Measurements from ENCODE around the gene ETS1. TPM values are rescaled to one million over a fixed set of nuclear protein-coding genes. Genes with fewer than 3 reads are reported as not detected.

Gene ETS1
- total RNA-seq, 1 experiment from 2014 or later: 3.8 TPM

- DNase-seq (ENCODE audit: low spot score): no peak
Observed at GRCh38 chr11:128519338-128519737, 68.0 kb downstream of the ETS1 start.

GRCh38 chr11:128518493-128519207 lies 68.7 kb downstream of the ETS1 start:
- no peak for DNase-seq (ENCODE audit: low spot score)

GRCh38 chr11:128517451-128518230 lies 69.7 kb downstream of the ETS1 start:
- no peak for DNase-seq (ENCODE audit: low spot score)

DNA sequence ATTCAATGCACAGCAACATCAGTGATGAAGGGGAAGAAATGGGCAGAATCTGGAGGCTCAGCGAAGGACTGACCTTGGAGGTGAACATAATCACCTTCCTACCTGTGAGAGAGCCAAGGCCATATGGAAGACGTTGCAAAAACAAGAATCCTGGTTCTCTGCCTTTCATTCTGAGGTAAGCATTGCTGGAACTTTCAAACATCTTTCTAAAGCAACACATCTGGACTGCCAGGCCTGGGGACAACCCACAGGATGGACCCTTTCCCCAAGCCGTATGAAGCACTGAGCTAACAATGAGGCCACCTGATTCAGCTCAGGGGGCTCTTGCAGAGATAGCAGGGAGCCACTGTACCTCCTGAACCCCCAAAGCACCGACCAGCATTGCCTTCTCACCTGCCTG lies 70.5 kb downstream of the ETS1 start:
- no peak for DNase-seq (ENCODE audit: low spot score)

DNA sequence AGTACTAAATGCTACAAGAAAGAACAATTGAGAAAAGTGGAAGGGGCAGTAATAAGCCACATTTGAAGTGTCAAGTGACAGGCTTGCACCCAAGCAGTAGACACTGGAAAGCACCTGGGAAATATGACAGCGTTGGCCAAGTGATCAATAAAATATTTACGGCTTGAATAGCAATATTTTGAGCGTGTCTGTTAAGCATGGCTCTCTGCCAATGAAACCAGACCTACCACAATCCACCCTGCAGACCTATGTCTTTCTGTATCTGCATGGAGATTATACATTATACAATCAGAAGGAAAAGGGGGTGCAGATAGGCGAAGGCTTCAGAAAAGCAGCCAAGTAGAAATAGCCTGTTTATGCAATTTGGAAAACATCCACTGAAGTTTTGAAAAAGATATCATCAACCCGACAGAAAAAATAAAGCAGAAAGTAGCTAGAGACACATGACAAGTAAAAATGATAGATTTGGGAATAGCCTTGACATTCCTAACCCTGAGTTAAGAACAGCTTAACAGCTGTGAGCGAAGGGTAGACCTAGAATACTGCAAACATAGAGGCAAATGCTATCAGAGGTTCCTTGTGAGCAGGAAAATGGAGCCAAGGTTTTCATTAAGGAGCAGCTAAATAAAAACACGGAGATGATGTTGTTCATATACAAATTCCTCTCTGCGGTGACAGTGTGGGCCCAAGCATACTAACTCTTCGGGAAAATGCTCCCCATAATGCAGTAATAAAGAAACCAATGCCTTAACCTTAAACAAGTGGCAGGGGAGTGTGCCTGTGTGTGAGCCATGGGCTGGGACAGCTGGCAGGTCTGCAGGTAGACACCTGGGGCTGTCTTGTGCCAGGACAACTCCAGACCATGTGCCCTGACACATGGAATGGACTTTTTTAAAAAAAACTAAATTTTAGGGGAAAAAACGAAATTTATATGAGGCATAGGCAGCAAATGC lies 71.3 kb downstream of the ETS1 start:
- no peak for DNase-seq (ENCODE audit: low spot score)

DNA sequence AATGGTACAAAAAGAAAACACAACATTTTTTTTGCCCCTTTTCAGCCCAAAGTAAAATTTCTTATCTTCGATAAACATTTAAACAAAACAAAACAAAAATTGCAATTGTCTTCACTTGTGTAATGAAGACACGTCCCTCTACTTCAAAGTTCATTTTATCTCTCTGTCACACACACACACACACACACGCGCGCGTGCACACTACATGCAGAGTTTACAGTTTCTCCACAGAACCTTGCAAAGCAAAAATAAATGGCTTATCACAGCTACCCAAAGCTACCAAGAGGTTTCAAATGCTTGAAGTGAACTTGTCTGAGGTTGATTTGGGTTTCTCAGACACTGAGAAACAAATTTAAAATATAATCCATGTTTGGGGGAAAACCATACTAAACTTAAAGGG lies 72.3 kb downstream of the ETS1 start:
- DNase-seq (ENCODE audit: low spot score): no peak

- DNase-seq (ENCODE audit: low spot score): no peak
Observed at GRCh38 chr11:128513915-128514681, 73.3 kb downstream of the ETS1 start.

- no peak for DNase-seq (ENCODE audit: low spot score)
Observed at GRCh38 chr11:128512474-128512996, 74.8 kb downstream of the ETS1 start.

GRCh38 chr11:128511712-128512111 lies 75.6 kb downstream of the ETS1 start:
- DNase-seq (ENCODE audit: low spot score): no peak

DNA sequence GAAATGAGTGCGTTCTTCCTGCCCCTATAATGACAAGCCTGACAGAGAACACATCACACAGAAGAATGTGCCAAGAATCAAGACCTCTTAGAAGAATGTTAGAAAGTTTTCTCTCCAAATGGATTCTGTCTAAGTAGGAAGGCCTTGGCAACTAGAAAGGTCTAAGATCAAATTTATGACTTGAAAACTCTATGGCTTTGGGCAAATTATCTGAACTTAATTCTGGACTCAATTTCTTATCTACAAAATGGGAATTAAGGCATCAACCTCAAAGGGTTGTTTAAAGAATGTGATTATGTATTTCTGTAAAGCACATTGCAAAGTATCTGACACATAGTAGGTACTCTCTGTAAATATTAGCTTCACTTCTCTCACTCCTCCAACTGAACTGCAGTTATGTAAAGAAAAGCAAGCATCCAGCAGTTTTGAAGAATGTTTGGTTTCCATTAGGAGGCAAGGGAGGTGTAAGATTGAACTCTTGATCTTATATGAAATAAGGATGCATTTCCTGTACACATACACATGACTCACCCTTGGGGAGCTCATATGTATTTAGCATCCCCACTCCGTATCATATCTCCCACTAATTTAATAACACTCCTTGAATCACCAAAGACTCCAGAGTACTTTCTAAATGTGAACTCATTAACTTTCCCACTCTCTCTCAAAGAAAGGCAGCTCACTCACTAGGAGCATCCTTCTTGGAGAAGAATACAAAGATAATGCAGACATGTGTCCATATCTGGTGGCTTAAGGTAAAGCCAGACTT lies 77.6 kb downstream of the ETS1 start:
- DNase-seq (ENCODE audit: low spot score): peak; percentile 40

GRCh38 chr11:128508770-128509510 lies 78.4 kb downstream of the ETS1 start:
- DNase-seq (ENCODE audit: low spot score): peak; percentile 38

DNA sequence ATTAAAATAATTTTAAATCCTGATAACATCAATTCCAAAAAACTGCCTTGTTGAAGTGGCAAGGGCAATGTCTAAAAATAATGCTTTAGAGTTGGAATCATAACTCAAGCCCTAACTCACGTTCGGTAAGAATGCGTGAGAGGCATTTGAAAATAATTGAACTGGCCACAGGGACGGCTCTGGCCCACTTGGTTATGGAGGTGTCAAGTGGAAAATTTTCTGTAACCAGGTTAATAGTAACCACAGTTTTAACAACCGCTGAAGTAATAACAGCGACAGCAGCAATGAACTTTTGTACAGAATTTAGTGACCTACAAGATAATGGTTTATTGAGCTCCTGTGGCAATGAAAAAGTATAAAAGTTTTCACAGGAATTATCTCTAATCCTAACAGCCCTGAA lies 79.4 kb downstream of the ETS1 start:
- DNase-seq (ENCODE audit: low spot score): peak; percentile 49

DNA sequence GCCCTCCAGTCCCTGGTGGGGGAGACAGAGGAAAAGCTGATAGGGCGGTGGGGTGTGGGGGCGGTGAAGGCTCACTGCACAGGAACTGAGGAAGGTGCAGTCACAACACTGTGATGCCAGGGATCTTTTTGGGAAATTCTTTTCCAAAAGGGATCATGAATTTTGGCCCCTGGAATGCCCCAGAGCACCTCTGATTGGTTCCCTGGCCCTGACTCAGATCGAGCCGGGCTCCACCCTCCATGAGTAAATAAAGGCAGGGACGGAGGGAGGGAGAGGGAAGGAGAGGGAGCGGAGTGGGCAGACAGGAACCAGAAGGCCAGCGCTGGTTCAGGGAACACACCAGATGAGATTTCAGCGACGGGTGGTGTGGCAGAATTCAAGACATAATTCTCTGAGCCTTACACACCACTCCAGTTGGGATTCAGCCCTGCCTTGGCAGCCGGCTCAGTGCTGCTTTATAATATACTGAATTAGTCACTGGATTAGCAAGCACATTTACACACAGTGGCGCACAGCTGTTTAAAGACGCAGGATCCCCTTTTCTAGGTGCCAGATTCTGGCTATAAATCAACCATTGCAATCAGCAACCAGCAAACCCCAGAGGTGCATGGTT lies 80.3 kb downstream of the ETS1 start:
- peak; percentile 95 for DNase-seq (ENCODE audit: low spot score)

GRCh38 chr11:128506356-128506755 lies 81.0 kb downstream of the ETS1 start:
- DNase-seq (ENCODE audit: low spot score): no peak

DNA sequence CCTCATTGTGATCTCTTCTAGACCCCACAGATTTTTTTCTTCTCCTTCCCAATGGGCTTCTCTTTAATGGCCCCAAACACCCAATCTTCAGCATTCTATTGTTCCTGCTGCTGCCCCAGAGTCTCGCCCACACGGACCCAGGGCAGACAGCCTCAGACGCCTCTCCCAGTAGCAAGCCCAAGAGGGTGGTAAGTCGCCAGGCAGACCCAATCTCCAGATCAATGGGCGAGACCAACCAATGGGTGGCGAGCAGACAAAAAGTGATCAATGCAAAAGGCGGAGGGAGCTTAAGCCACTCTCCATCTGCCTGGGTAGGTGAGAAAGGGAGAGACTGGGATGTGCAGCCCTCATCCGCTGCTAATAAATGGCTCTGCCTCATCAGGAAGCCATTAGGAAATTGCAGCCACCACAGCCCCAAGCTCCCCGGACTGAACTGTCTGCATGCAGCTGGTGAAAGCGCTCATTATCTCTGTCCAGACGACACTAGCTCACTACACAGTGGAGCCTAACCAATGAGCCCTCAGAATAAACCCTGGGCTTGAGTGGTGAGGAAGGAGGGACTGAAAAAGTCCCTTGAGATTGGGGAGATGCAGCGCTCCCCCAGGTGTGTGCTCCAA lies 81.8 kb downstream of the ETS1 start:
- DNase-seq (ENCODE audit: low spot score): no peak

DNA sequence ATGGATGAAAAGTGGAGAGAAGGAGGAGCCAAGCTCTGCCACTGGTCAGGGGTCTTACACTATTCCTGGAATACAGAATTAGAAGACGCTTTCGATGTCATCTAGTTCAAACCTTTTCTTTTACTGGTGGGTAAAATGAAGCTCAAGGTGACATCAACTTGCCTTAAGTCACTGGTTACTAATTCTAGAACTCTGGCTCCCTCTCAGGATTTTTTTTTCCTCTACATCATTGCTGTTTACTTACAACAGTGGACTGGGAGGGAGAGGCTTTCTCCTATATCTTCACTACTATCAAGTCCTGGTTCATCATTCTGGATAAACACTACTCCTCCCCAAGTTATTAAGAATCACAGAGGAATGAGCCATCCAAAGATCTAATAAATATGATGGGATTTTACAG lies 82.9 kb downstream of the ETS1 start:
- DNase-seq (ENCODE audit: low spot score): no peak

GRCh38 chr11:128503245-128503991 lies 83.9 kb downstream of the ETS1 start:
- no peak for DNase-seq (ENCODE audit: low spot score)

GRCh38 chr11:128502726-128503125 lies 84.6 kb downstream of the ETS1 start:
- no peak for DNase-seq (ENCODE audit: low spot score)

Measured in HT-29 (cell line).